Mesendoderm (in vitro differentiated cells): ENCODE data around the gene BBOX1.

Experiments used
- DNase-seq: peaks from one replicate; pipeline ENCODE4 v3.0.0; 2013
- H2AK5ac ChIP-seq: 2 replicates; pipeline ENCODE4 v1.6.1; 2013; ENCODE audit warnings: low read length, inconsistent platforms
- H2BK120ac ChIP-seq: 2 replicates; pipeline ENCODE4 v1.6.1; 2013; ENCODE audit warnings: low read depth, mild to moderate bottlenecking, low read length, moderate library complexity, mixed read lengths
- H2BK15ac ChIP-seq: replicated peaks from 2 replicates; pipeline ENCODE4 v1.6.1; 2013; ENCODE audit warnings: low read depth, mild to moderate bottlenecking, moderate library complexity
- H2BK5ac ChIP-seq: 2 replicates; pipeline ENCODE4 v1.6.1; 2013; ENCODE audit warnings: low read length, inconsistent platforms
- H3K18ac ChIP-seq: 2 replicates; pipeline ENCODE4 v1.6.1; 2013; ENCODE audit warnings: mild to moderate bottlenecking, low read length, mixed read lengths
- H3K23ac ChIP-seq: one replicate; pipeline ENCODE4 v1.6.1; 2013; ENCODE audit warnings: low read length
- H3K27ac ChIP-seq: 2 replicates; pipeline ENCODE4 v1.5.1; 2013; ENCODE audit warnings: low read depth, mild to moderate bottlenecking, inconsistent platforms, low read length, moderate library complexity
- H3K27me3 ChIP-seq: 2 replicates; pipeline ENCODE4 v1.6.1; 2013; ENCODE audit warnings: low read length, control low read depth, mild to moderate bottlenecking, inconsistent platforms; ENCODE audit not compliant: insufficient read depth, poor library complexity
- H3K36me3 ChIP-seq: 2 replicates; pipeline ENCODE4 v1.6.1; 2013; ENCODE audit warnings: low read length, inconsistent platforms; ENCODE audit not compliant: control insufficient read depth, insufficient read depth
- H3K4ac ChIP-seq: one replicate; pipeline ENCODE4 v1.6.1; 2013; ENCODE audit warnings: low read depth, mild to moderate bottlenecking, low read length, moderate library complexity
- H3K4me1 ChIP-seq: 2 replicates; pipeline ENCODE4 v1.6.1; 2013; ENCODE audit warnings: low read depth, low read length, inconsistent platforms; ENCODE audit not compliant: control insufficient read depth
- H3K4me2 ChIP-seq: 2 replicates; pipeline ENCODE4 v1.6.1; 2013; ENCODE audit warnings: low read length
- H3K4me3 ChIP-seq: 2 replicates; pipeline ENCODE4 v1.5.1; 2013; ENCODE audit warnings: mild to moderate bottlenecking, low read length
- H3K56ac ChIP-seq: one replicate; pipeline ENCODE4 v1.6.1; 2013; ENCODE audit warnings: low read length
- H3K79me1 ChIP-seq: 2 replicates; pipeline ENCODE4 v1.6.1; 2013; ENCODE audit warnings: low read length, inconsistent platforms
- H3K79me2 ChIP-seq: 2 replicates; pipeline ENCODE4 v1.6.1; 2013; ENCODE audit warnings: mild to moderate bottlenecking, low read length; ENCODE audit not compliant: control insufficient read depth, insufficient read depth
- H3K9ac ChIP-seq: 2 replicates; pipeline ENCODE4 v1.6.1; 2013; ENCODE audit warnings: low read length, inconsistent platforms
- H4K5ac ChIP-seq: one replicate; pipeline ENCODE4 v1.6.1; 2013; ENCODE audit warnings: low read length
- H4K8ac ChIP-seq: one replicate; pipeline ENCODE4 v1.6.1; 2013; ENCODE audit warnings: low read depth, mild to moderate bottlenecking, control low read depth, low read length, moderate library complexity
- WGBS: extraction: QIAGEN DNeasy Blood & Tissue Kit; methylation state at CpG from one replicate; pipeline ENCODE4 v1.1.7; 2013; ENCODE audit warnings: low lambda C conversion rate, missing lambda C conversion rate; ENCODE audit not compliant: insufficient coverage; ENCODE audit errors: extremely low coverage; 5-methylcytosine and 5-hydroxymethylcytosine counted together

The BBOX1 gene

DNA sequence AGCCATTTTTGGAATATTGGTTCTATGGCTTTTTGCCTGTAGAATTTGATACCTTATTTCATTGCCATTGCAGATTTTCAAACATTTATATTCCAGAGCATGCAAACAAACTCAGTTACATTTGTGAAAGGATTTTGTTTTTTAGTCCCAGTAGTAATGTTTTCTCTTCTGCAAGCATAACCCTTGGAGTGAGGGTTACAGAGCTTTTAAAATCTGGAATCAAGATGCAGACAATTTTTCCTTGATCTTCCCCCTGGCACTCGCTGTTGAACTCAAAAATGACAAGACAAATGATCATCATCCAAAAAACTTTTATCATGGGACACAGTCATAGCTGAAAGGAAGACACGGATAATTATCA is 20.8 kb downstream of the BBOX1 start:
- Histone ChIP-seq H2BK5ac (no peak overlapping the region), H2BK15ac (no peak overlapping the region), H2AK5ac (no peak overlapping the region), H4K8ac (no peak overlapping the region), H2BK120ac (no peak overlapping the region), H3K4ac (no peak overlapping the region), H3K36me3 (no peaks in the 10 kb centered on the region), H3K27me3 (no peaks in the 10 kb centered on the region), H4K5ac (no peak overlapping the region), H3K4me1 (no peaks in the 10 kb centered on the region), H3K4me3 (no peak overlapping the region), H3K79me1 (no peaks in the 10 kb centered on the region), H3K9ac (no peak overlapping the region), H3K56ac (no peak overlapping the region), H3K18ac (no peak overlapping the region), H3K4me2 (no peak overlapping the region), H3K79me2 (no peaks in the 10 kb centered on the region), H3K23ac (no peak overlapping the region), H3K27ac (no peak overlapping the region)
- no peak for DNase-seq
- WGBS, result no CpG with 5 or more reads among the region's 2 CpGs

GRCh38 chr11:27064086-27064485 is 23.5 kb downstream of the BBOX1 start:
- Histone ChIP-seq H3K4me2 (no peak overlapping the region), H3K4ac (no peak overlapping the region), H3K18ac (no peak overlapping the region), H3K36me3 (no peaks in the 10 kb centered on the region), H3K79me1 (no peaks in the 10 kb centered on the region), H3K27me3 (no peaks in the 10 kb centered on the region), H3K4me1 (no peaks in the 10 kb centered on the region), H3K56ac (no peak overlapping the region), H4K8ac (no peak overlapping the region), H3K27ac (no peak overlapping the region), H2BK5ac (no peak overlapping the region), H4K5ac (no peak overlapping the region), H2AK5ac (no peak overlapping the region), H3K79me2 (no peaks in the 10 kb centered on the region), H3K23ac (no peak overlapping the region), H2BK120ac (no peak overlapping the region), H2BK15ac (no peak overlapping the region), H3K9ac (no peak overlapping the region), H3K4me3 (no peak overlapping the region)
- WGBS, result no CpG with 5 or more reads among the region's 2 CpGs
- no peak for DNase-seq

DNA sequence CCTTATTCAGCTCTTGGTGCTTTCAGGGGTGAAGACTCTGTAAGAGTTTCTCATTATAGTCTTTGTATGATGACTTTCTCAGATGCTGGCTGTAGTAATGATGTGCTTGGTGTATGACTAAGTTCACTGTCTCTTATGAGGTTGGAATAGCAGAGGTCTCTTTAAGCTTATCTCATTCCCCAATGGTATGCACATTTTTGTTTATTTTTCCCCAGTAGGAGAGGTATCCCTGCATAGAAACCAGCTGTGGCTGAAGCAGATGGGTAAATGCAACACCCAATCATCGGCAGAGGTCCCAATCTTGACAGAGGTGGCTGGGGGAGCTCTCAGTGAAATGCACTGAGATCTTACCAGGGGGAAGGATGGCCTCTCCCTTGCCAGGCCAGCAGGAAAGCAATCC is 34.6 kb downstream of the BBOX1 start:
- Histone ChIP-seq H4K5ac (no peak overlapping the region), H3K23ac (no peak overlapping the region), H3K56ac (no peak overlapping the region), H3K4me3 (no peak overlapping the region), H3K27ac (no peak overlapping the region), H3K27me3 (no peaks in the 10 kb centered on the region), H2BK120ac (no peak overlapping the region), H3K79me1 (no peaks in the 10 kb centered on the region), H2BK15ac (no peak overlapping the region), H3K36me3 (no peaks in the 10 kb centered on the region), H3K9ac (no peak overlapping the region), H2AK5ac (no peak overlapping the region), H3K4ac (no peak overlapping the region), H3K18ac (no peak overlapping the region), H4K8ac (no peak overlapping the region), H3K79me2 (no peaks in the 10 kb centered on the region), H3K4me2 (no peak overlapping the region), H3K4me1 (no peaks in the 10 kb centered on the region), H2BK5ac (no peak overlapping the region)
- WGBS, result no CpG with 5 or more reads among the region's 1 CpG
- DNase-seq, result no peak

- no peak overlapping the region for H2AK5ac ChIP-seq
- no peaks in the 10 kb centered on the region for H3K79me1 ChIP-seq
- no peak overlapping the region for H4K5ac ChIP-seq
- DNase-seq, result no peak
- H3K23ac ChIP-seq, result no peak overlapping the region
- H3K56ac ChIP-seq, result no peak overlapping the region
- no peaks in the 10 kb centered on the region for H3K79me2 ChIP-seq
- H2BK5ac ChIP-seq, result no peak overlapping the region
- H3K27ac ChIP-seq, result no peak overlapping the region
- no peak overlapping the region for H3K4ac ChIP-seq
- no peaks in the 10 kb centered on the region for H3K4me1 ChIP-seq
- WGBS, result no CpG with 5 or more reads among the region's 1 CpG
- no peaks in the 10 kb centered on the region for H3K27me3 ChIP-seq
- no peak overlapping the region for H2BK120ac ChIP-seq
- H3K4me2 ChIP-seq, result no peak overlapping the region
- no peak overlapping the region for H4K8ac ChIP-seq
- H3K36me3 ChIP-seq, result no peaks in the 10 kb centered on the region
- H3K4me3 ChIP-seq, result no peak overlapping the region
- H2BK15ac ChIP-seq, result no peak overlapping the region
- no peak overlapping the region for H3K18ac ChIP-seq
- no peak overlapping the region for H3K9ac ChIP-seq
Observed at GRCh38 chr11:27075655-27076054, 35.0 kb downstream of the BBOX1 start.

DNA sequence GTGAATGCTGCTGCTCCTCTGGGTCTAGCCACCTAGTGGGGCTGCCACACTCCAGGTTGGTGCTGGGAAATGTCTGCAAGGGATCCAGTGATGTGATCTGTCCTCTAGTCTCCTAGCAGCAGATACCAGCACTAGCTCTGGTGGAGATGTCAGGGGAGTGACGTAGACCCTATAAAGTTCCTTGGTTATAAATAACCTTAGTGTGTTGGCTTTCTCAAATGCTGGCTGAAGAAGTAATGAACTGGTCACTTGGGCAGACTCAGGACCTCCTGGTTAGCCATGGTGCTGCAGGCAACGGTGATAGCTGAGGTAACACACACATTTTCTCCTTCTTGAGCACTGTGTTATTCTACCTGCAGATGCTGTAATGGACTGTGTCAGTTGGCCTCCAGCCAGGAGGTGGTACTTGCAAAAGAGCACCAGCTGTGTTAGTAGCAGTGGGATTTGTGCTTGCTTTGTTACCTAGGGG is 35.5 kb downstream of the BBOX1 start:
- H3K36me3 ChIP-seq, result no peaks in the 10 kb centered on the region
- WGBS, result no CpG with 5 or more reads among the region's 2 CpGs
- H3K23ac ChIP-seq, result no peak overlapping the region
- H3K18ac ChIP-seq, result no peak overlapping the region
- H3K4ac ChIP-seq, result no peak overlapping the region
- no peak overlapping the region for H3K9ac ChIP-seq
- no peaks in the 10 kb centered on the region for H3K79me1 ChIP-seq
- no peaks in the 10 kb centered on the region for H3K79me2 ChIP-seq
- no peak overlapping the region for H3K56ac ChIP-seq
- no peak overlapping the region for H4K5ac ChIP-seq
- no peak overlapping the region for H2BK5ac ChIP-seq
- no peak overlapping the region for H3K27ac ChIP-seq
- no peaks in the 10 kb centered on the region for H3K4me1 ChIP-seq
- no peaks in the 10 kb centered on the region for H3K27me3 ChIP-seq
- no peak overlapping the region for H4K8ac ChIP-seq
- H2BK15ac ChIP-seq, result no peak overlapping the region
- H2BK120ac ChIP-seq, result no peak overlapping the region
- H3K4me2 ChIP-seq, result no peak overlapping the region
- DNase-seq, result no peak
- no peak overlapping the region for H2AK5ac ChIP-seq
- no peak overlapping the region for H3K4me3 ChIP-seq

DNA sequence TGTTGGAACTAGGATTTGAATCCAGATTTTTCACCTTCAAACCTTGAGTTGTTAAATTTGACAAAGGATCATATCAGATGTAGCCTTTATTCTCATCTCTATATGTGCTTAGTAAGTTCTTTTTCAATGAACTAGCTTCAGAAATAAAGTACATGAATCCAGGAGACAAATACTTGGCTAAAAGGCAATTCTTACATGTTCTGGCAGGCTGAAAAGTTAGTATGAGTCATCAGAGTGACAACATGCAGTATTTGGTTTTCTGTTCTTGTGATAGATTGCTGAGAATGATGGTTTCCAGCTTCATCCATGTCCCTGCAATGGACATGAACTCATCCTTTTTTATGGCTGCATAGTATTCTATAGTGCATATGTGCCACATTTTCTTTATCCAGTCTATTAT is 40.4 kb downstream of the BBOX1 start:
- Histone ChIP-seq H3K36me3 (no peaks in the 10 kb centered on the region), H3K56ac (no peak overlapping the region), H3K27ac (no peak overlapping the region), H3K79me1 (no peaks in the 10 kb centered on the region), H3K4ac (no peak overlapping the region), H2BK120ac (no peak overlapping the region), H3K4me3 (no peak overlapping the region), H3K79me2 (no peaks in the 10 kb centered on the region), H3K27me3 (no peaks in the 10 kb centered on the region), H4K8ac (no peak overlapping the region), H3K23ac (no peak overlapping the region), H3K4me2 (no peak overlapping the region), H3K9ac (no peak overlapping the region), H2AK5ac (no peak overlapping the region), H3K4me1 (no peaks in the 10 kb centered on the region), H2BK5ac (no peak overlapping the region), H3K18ac (no peak overlapping the region), H2BK15ac (no peak overlapping the region), H4K5ac (no peak overlapping the region)
- no peak for DNase-seq
